Measurements from ENCODE around the gene KRT86.

KRT86 gene

GRCh38 chr12:52263761-52264434 is 10.5 kb upstream of the KRT86 start:
- CTCF ChIA-PET: interaction anchor here (0.7 to 3.5 kb wide), 3 partner anchors 15 to 93 kb away, joined by 3 to 25 read pairs (median 3); no protein-coding TSS in a partner anchor
- TF ChIP-seq SUZ12 (IDR thresholded peaks at IDR 0.05) (no peak), BHLHE40 (IDR thresholded peaks at IDR 0.05; ENCODE audit: borderline replicate concordance) (no peak), L3MBTL2 (conservative IDR thresholded peaks at IDR 0.05) (no peak), ZNF384 (IDR thresholded peaks at IDR 0.05) (no peak), FOXA1 (IDR thresholded peaks at IDR 0.05) (no peak), FOXK2 (IDR thresholded peaks at IDR 0.05) (no peak), LEF1 (IDR thresholded peaks at IDR 0.05; ENCODE audit: borderline replicate concordance) (no peak), ARNT (IDR thresholded peaks at IDR 0.05) (no peak), PKNOX1 (IDR thresholded peaks at IDR 0.05) (no peak), TARDBP (IDR thresholded peaks at IDR 0.05) (no peak), SP1 (IDR thresholded peaks at IDR 0.05) (no peak), HDGF (IDR thresholded peaks at IDR 0.05; ENCODE audit: borderline replicate concordance) (no peak), ELF4 (IDR thresholded peaks at IDR 0.05) (no peak), CTBP1 (IDR thresholded peaks at IDR 0.05; ENCODE audit: borderline replicate concordance) (no peak)
- DNase-seq (ENCODE audit: extremely low spot score): no peak
- POLR2A ChIA-PET: no interaction called here

GRCh38 chr12:52264435-52264825 is 10.0 kb upstream of the KRT86 start:
- TF ChIP-seq L3MBTL2 (conservative IDR thresholded peaks at IDR 0.05): no peak
- TF ChIP-seq PKNOX1 (IDR thresholded peaks at IDR 0.05): no peak
- TF ChIP-seq SP1 (IDR thresholded peaks at IDR 0.05): no peak
- no peak for TF ChIP-seq FOXK2 (IDR thresholded peaks at IDR 0.05)
- no peak for TF ChIP-seq SUZ12 (IDR thresholded peaks at IDR 0.05)
- TF ChIP-seq BHLHE40 (IDR thresholded peaks at IDR 0.05; ENCODE audit: borderline replicate concordance): no peak
- no peak for DNase-seq (ENCODE audit: extremely low spot score)
- ChIA-PET CTCF (interaction anchor here (0.7 to 3.5 kb wide), 2 partner anchors 14 to 94 kb away, joined by 3 to 25 read pairs; no protein-coding TSS in a partner anchor), POLR2A (no interaction called here)

- no peak for DNase-seq (ENCODE audit: extremely low spot score)
- CTCF ChIA-PET: interaction anchor here (3.5 kb wide), 1 partner anchor 12 kb away, joined by 25 read pairs; no protein-coding TSS in a partner anchor
- POLR2A ChIA-PET: no interaction called here
- TF ChIP-seq FOXM1 (IDR thresholded peaks at IDR 0.05; ENCODE audit: borderline replicate concordance): no peak
- TF ChIP-seq TARDBP (IDR thresholded peaks at IDR 0.05): no peak
- TF ChIP-seq SUZ12 (IDR thresholded peaks at IDR 0.05): no peak
- no peak for TF ChIP-seq CTBP1 (IDR thresholded peaks at IDR 0.05; ENCODE audit: borderline replicate concordance)
- TF ChIP-seq FOXK2 (IDR thresholded peaks at IDR 0.05): no peak
- no peak for TF ChIP-seq ARNT (IDR thresholded peaks at IDR 0.05)
- TF ChIP-seq ZNF384 (IDR thresholded peaks at IDR 0.05): no peak
- no peak for TF ChIP-seq SP1 (IDR thresholded peaks at IDR 0.05)
- TF ChIP-seq BHLHE40 (IDR thresholded peaks at IDR 0.05; ENCODE audit: borderline replicate concordance): no peak
- no peak for TF ChIP-seq HDGF (IDR thresholded peaks at IDR 0.05; ENCODE audit: borderline replicate concordance)
Measured at GRCh38 chr12:52266514-52266913, 7.9 kb upstream of the KRT86 start.

GRCh38 chr12:52267266-52267665 is 7.2 kb upstream of the KRT86 start:
- TF ChIP-seq FOXM1 (IDR thresholded peaks at IDR 0.05; ENCODE audit: borderline replicate concordance) (no peak), FOXK2 (IDR thresholded peaks at IDR 0.05) (no peak), FOXA1 (IDR thresholded peaks at IDR 0.05) (no peak), TARDBP (IDR thresholded peaks at IDR 0.05) (no peak), ARNT (IDR thresholded peaks at IDR 0.05) (no peak), L3MBTL2 (conservative IDR thresholded peaks at IDR 0.05) (no peak), LEF1 (IDR thresholded peaks at IDR 0.05; ENCODE audit: borderline replicate concordance) (no peak), HDGF (IDR thresholded peaks at IDR 0.05; ENCODE audit: borderline replicate concordance) (no peak), SUZ12 (IDR thresholded peaks at IDR 0.05) (no peak), ZNF384 (IDR thresholded peaks at IDR 0.05) (no peak), CTBP1 (IDR thresholded peaks at IDR 0.05; ENCODE audit: borderline replicate concordance) (no peak)

GRCh38 chr12:52267699-52268098 is 6.7 kb upstream of the KRT86 start:
- POLR2A ChIA-PET: no interaction called here
- no peak for DNase-seq (ENCODE audit: extremely low spot score)
- CTCF ChIA-PET: interaction anchor here (1.1 kb wide), 1 partner anchor 11 kb away, joined by 3 read pairs; no protein-coding TSS in a partner anchor
- TF ChIP-seq FOXK2 (IDR thresholded peaks at IDR 0.05): no peak
- TF ChIP-seq ELF4 (IDR thresholded peaks at IDR 0.05): no peak
- TF ChIP-seq PKNOX1 (IDR thresholded peaks at IDR 0.05): no peak
- TF ChIP-seq TARDBP (IDR thresholded peaks at IDR 0.05): no peak
- TF ChIP-seq HDGF (IDR thresholded peaks at IDR 0.05; ENCODE audit: borderline replicate concordance): no peak
- no peak for TF ChIP-seq FOXM1 (IDR thresholded peaks at IDR 0.05; ENCODE audit: borderline replicate concordance)
- no peak for TF ChIP-seq FOXA1 (IDR thresholded peaks at IDR 0.05)

More at GRCh38 chr12:52267266-52267665, 7.2 kb upstream of the KRT86 start:
- ChIA-PET POLR2A (no interaction called here), CTCF (interaction anchor here (1.1 kb wide), 1 partner anchor 12 kb away, joined by 3 read pairs; no protein-coding TSS in a partner anchor)
- no peak for DNase-seq (ENCODE audit: extremely low spot score)

- DNase-seq (ENCODE audit: extremely low spot score): no peak
- ChIA-PET CTCF (interaction anchor here (1.1 to 2.6 kb wide), 2 partner anchors 11 kb away, joined by 3 to 17 read pairs; no protein-coding TSS in a partner anchor), POLR2A (no interaction called here)
- TF ChIP-seq ELF4 (IDR thresholded peaks at IDR 0.05) (no peak), CTBP1 (IDR thresholded peaks at IDR 0.05; ENCODE audit: borderline replicate concordance) (no peak), BHLHE40 (IDR thresholded peaks at IDR 0.05; ENCODE audit: borderline replicate concordance) (no peak), HDGF (IDR thresholded peaks at IDR 0.05; ENCODE audit: borderline replicate concordance) (no peak), FOXK2 (IDR thresholded peaks at IDR 0.05) (no peak), NFRKB (IDR thresholded peaks at IDR 0.05) (no peak)
Measured at GRCh38 chr12:52268212-52268611, 6.2 kb upstream of the KRT86 start.
